Activated naive CD4-positive, alpha-beta T cell treated with anti-CD3 and anti-CD28 coated beads, Interleukin-2, amount 50 U/mL, for 16 hours (primary cell): Measurements from ENCODE around the gene GDPD2.
A peak's percentile ranks its signal among the peaks of the same experiment; 100 is the strongest.
"Not testable (repeated sequence)": the region's sequence is repeated elsewhere in the genome, so short reads cannot be mapped to it uniquely, and the experiment has no call there.

Experiments
- DNase-seq: peaks from one replicate; pipeline ENCODE4 v3.0.0-alpha.2; 2020

The GDPD2 gene, protein sequence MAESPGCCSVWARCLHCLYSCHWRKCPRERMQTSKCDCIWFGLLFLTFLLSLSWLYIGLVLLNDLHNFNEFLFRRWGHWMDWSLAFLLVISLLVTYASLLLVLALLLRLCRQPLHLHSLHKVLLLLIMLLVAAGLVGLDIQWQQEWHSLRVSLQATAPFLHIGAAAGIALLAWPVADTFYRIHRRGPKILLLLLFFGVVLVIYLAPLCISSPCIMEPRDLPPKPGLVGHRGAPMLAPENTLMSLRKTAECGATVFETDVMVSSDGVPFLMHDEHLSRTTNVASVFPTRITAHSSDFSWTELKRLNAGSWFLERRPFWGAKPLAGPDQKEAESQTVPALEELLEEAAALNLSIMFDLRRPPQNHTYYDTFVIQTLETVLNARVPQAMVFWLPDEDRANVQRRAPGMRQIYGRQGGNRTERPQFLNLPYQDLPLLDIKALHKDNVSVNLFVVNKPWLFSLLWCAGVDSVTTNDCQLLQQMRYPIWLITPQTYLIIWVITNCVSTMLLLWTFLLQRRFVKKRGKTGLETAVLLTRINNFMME

GRCh38 chrX:70422851-70423341, at the start of gene GDPD2:
Gene GDPD2 (plus strand): TSS chrX:70423314. CDS start chrX:70424985, 1,671 bp downstream.
- no peak for DNase-seq

GRCh38 chrX:70386235-70386634, 36.9 kb upstream of the GDPD2 start:
- no peak for DNase-seq

DNA sequence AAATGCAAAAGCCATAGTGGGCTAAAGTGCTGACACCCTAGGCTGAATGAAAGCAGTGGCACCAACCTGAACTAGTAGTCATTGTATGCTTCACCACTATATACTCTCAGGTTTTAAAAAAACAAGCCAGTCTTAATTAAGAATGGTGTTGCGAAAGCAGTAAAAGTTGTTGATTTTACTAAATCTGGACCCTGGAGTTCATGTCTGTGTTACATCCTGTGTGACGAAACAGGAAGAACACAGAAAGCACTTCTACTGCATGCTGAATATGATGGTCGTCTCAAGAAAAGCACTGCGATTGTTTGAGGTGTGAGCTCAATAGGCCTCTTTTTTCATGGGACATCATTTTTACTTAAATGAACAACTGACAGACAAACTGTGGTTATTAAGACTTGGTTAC, 24.2 kb upstream of the GDPD2 start:
- no peak for DNase-seq

DNA sequence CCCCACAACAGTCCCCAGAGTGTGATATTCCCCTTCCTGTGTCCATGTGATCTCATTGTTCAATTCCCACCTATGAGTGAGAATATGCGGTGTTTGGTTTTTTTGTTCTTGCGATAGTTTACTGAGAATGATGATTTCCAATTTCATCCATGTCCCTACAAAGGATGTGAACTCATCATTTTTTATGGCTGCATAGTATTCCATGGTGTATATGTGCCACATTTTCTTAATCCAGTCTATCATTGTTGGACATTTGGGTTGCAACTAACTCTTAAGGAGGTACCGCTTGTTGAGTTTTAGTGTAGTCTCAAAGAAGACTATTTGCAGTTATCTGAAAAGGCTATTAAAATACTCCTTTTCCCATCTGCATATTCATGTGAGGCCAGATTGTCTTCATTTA, 22.9 kb upstream of the GDPD2 start:
- not testable (repeated sequence) for DNase-seq

DNA sequence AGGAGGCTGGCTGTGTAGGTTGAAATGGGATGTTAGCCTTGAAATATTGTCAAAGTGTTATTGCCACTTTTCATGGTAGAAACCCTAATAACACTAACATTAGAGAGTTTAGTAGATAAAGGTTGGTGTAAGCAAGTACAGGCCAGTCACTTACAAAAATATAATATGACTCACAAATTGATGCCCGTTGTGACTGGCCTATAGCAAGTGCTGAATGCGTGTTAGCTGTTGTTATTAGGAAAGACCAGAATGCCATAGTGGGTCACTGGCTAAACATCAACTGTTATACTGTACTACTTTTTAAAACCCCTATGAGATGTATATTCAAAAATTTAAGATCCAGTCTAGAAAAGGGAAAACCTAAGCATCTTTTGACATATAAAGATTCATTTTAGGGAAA, 20.4 kb upstream of the GDPD2 start:
- DNase-seq = no peak

GRCh38 chrX:70405003-70405402, 18.1 kb upstream of the GDPD2 start:
- DNase-seq = no peak

DNA sequence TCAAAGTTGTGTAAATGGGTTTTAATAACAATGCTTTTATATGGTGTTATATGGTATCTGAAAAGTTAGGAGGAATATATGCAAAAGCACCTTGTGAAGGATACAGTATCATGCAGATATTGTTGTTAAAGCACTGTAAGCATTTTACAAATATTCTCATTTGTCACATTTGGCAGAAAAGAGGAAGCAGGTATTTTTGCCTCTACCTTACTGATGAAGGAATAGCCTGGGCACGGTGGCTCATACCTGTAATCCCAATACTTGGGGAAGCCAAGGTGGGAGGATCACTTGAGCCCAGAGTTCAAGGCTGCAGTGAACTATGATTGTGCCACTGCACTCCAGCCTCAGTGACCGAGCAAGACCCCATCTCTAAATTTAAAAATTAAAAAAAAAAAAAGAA, 12.2 kb upstream of the GDPD2 start:
- no peak for DNase-seq

DNA sequence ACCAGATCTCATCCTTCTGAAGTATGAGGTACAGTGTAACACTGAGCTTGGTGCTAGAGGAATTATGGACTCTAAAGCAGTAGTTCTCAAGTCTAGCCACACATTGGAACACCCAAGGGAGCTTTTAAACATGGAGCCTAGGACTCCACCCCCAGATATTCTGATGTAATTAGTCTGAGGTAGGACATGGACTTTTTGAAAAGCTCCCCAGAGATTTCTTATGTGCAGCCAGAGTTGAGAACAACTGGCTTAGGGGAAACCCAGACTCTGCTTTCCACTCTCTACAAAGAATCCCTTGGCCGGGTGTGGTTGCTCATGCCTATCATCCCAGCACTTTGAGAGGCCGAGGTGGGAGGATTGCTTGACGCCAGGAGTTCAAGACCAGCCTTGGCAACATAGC, 11.6 kb upstream of the GDPD2 start:
- DNase-seq = no peak

- no peak for DNase-seq
Measured at GRCh38 chrX:70421618-70422017, 1.5 kb upstream of the GDPD2 start.

DNA sequence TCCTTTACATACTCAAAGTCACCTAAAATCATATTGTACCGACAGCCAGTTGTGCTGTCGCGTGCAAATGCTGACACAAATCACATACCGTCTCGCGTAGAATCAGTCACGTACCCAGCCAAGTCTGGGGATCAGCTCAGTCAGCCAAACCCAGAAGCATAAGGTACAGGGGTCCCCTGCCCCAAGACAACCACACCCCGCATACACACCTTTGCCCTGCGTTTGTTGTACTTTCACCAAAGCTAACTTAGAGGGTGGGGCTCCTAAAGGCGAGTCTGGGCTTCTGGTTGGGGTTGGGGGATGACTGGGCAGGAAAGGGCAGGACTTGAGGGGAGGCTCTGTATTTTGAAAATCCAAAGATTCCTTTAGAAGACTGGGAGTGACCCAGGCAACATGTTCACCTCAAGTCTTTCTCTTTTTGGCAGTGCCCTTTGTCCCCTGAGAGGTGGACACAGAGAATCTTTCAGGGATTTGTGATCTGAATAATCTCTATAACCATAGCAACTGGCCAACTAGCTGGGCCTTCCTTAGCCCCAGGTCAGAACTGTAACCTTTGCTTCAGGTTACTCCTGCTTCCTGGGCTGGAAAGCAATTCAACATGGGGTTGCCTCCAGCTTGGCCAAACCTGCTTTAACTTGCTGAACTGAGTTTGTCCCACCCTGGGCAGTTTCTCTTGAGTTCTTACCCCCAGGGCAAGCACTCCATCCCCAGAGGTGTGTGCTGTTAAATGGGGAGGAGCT, 992 bp downstream of the GDPD2 start:
- no peak for DNase-seq

GRCh38 chrX:70424801-70425200, 1.7 kb downstream of the GDPD2 start:
- no peak for DNase-seq

DNA sequence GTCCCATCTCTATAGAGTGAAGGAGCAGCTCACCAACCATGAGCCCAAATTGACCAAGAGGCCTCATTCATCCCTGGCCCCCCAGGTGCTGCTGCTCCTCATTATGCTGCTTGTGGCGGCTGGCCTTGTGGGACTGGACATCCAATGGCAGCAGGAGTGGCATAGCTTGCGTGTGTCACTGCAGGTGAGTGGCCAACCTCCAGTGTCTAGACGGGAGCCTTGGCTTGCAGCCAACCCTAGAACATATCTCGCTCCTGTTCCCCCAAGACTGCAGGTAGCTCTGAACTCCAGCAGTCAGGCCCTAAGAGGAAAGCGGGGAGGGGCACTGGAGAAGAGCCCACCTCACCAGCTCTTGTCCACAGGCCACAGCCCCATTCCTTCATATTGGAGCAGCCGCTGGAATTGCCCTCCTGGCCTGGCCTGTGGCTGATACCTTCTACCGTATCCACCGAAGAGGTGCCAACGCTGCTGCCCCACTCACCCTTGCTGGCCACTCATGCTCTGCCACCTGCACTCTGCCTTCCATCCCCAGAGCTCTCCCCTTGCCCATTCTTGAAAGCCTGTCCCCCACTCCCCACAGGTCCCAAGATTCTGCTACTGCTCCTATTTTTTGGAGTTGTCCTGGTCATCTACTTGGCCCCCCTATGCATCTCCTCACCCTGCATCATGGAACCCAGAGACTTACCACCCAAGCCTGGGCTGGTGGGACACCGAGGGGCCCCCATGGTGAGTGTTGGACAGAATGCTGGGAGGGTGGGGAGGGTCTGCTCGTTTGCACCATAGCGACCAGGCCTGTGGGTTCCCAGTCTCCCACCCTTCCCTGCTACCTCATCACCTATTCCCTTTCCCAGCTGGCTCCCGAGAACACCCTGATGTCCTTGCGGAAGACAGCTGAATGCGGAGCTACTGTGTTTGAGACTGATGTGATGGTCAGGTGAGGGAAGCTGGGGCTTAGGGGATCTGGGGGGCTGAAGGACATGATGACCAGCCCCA, 3.5 kb downstream of the GDPD2 start:
- no peak for DNase-seq

DNA sequence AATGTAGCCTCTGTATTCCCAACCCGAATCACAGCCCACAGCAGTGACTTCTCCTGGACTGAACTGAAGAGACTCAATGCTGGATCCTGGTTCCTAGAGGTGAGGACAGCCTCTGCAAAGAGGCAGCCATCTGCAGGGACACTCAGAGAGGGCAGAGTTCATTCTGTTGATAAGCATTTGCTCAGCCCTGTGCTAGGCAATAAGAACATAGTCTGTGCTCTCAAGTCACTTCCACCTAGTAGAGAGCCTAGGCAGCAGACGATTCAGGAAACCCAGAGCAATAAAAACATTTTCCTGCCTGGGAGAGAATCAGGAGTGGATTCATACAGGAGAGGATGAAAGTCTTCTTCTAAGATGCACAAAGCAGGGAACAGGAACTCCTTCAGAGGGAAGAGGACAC, 4.3 kb downstream of the GDPD2 start:
- no peak for DNase-seq

GRCh38 chrX:70429759-70430158, 6.6 kb downstream of the GDPD2 start:
- no peak for DNase-seq

GRCh38 chrX:70432936-70433847, 10.1 kb downstream of the GDPD2 start:
- no peak for DNase-seq

DNA sequence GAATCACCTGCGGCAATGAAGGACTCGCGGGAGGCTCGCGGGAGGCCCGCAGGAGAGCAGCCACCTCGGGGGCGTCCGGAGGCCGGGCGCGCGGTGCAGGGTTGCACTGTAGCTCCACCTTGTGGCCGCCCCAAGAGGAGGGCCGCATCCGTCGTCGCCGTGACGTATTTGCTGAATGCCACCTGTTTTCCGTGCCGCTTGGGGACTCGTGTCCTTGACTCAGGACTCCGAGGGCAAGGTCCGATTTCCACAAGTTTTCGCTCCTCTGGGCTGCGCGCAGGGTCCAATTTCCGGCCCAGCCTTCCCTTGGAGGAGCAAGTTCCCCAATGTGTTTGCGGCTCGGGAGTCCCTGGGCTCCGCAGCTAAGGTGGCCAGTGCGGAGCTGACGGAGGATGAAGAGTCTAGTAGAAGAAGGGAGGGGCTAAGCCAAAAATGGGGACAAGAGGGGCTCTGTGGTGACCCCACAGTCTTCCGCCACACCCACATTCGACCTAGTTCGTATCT, 10.8 kb downstream of the GDPD2 start:
- peak; percentile 72 for DNase-seq

DNA sequence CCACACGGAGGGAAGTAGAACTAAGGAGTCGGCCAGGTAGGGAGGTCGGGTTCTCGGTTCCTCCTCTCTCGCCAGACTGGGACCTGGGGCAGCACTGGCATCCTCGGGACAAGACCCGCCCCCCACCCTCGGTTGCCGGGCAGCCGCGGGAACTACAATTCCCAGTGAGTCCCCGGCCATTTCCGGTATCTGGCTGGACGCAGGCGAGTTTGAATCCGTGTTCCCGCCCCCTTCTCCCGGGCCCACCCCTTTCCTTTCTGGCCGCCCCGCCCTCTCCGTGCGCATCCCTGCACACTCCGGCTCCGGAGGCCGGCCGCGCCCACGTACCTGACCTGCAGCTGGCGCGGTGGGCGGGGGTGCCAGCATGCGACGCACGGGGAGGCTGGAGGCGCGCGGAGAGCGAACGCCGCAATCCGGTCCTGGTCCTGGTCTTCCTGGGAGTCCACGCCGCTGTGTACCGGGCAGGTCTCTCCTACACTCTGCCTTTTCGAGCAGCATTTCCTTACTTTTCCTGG, 11.3 kb downstream of the GDPD2 start:
- DNase-seq = peak; percentile 46

DNA sequence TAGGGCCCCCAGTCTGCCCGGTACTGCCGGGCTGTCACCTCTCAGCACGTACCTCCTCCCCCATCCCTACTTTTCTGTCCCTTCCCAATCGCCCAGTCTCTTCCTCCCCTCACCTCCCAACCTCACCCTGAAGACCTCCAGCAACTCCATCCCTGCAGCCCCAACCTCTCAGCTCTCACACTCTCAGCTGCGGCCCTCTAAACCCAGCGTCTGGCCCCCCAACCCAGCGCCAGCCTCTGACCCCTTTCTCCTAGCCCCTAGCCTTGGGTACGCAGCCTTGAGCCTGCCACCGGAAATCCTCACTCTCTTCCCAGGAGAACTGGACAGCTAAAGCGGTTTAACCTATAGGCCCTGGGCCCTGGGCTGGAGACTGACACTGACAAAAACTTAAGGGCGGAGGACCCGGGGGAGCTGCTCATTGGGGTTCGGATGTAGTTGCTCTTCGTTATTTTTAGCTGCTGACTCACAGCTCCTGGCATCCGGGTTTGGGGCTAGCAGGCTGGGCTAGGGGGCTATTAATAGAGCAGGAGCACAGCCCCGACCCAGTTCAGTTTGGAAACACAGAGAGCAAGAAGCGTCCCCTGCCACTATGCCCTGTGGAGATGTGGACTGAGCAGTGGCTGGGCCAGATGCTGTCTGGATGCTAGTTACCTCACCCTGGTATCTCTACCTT, 11.9 kb downstream of the GDPD2 start:
- DNase-seq = no peak

DNA sequence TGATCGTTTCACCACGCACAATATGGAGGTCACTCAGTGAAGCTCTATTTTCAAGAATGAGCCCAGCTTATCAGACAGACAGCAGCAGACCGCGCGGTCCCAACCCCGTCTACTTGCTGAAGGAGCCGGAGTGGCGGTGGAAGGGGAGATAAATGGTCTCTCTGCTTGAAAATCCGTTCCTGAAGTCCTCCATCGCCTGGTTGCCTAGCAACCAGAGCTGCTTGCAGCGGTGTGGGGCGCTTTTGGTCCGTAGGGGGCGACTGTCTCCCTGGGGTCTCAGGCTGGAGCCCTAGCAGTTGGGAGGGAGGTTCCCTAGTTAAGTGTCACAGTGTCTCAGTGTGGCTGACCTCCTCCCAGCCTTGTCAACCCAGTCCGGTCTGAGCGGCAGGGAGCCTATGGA, 13.2 kb downstream of the GDPD2 start:
- DNase-seq = no peak

DNA sequence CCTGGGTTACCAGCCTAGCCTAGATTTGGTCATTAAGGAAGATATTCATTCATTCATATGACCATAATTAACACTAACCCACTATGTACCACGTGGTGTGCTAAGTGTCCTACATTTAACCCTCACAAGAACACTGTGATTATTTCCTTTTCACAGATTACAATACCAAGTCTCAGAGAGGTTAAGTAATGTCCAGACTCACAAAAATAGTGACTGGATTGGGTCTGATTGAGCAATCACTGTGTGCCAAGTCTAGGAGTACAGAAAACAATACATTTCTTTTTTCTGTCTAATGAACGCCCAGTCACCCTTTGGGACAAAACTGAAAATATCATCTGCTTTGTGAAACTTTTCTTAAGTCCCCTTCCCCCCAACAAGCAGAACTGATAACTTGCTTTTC, 13.9 kb downstream of the GDPD2 start:
- no peak for DNase-seq
